Tibial artery (tissue), 4 donors: ENCODE measurements around the gene CDK8.

ENCODE experiments used
- DNase-seq, 2 donors: peaks; one replicate each; pipeline ENCODE4 v3.0.0-alpha.2; 2019
- H3K27ac ChIP-seq, 2 donors: fragments of 200-600 bp; sonication (generic) in 1 of 2; 1 replicate in 1 of 2; 2 replicates in 1 of 2; pipeline ENCODE4 v1.5.1; 2018 to 2019; ENCODE audit warnings: mild to moderate bottlenecking in 1 of 2
- H3K27me3 ChIP-seq, 2 donors: fragments of 200-600 bp; sonication (generic) in 1 of 2; one replicate each; pipeline versions ENCODE4 v1.5.1 to v1.6.0; 2016 to 2019
- H3K36me3 ChIP-seq, 3 donors: fragments of 200-600 bp; sonication (generic) in 2 of 3; one replicate each; pipeline ENCODE4 v1.5.1; 2016 to 2019; ENCODE audit warnings: mild to moderate bottlenecking in 2 of 3
- H3K4me1 ChIP-seq, 4 donors: fragments of 200-600 bp; sonication (generic) in 2 of 4; 1 replicate in 3 of 4; 2 replicates in 1 of 4; pipeline ENCODE4 v1.5.1; 2016 to 2019
- H3K4me3 ChIP-seq, 2 donors: fragments of 200-600 bp; sonication (generic) in 1 of 2; 1 replicate in 1 of 2; 2 replicates in 1 of 2; pipeline ENCODE4 v1.5.1; 2018 to 2019; ENCODE audit warnings: mild to moderate bottlenecking in 2 of 2
- H3K9me3 ChIP-seq, 3 donors: fragments of 200-600 bp; sonication (generic) in 1 of 3; one replicate each; pipeline ENCODE4 v1.5.1; 2016 to 2019
- CTCF ChIP-seq, 2 experiments: fragments of 200-600 bp in 1 of 2; fragments of 450-650 bp in 1 of 2; IDR thresholded peaks; one replicate each; pipeline ENCODE4 v1.5.1; 2017 to 2019; ENCODE audit warnings: antibody characterized with exemption in 2 of 2, mild to moderate bottlenecking in 1 of 2, moderate library complexity in 1 of 2
- intact Hi-C: fragments of 100-400 bp; cut with DNase I; formaldehyde crosslinking; loops from one replicate; pipeline ENCODE4 v1.15.0; 2023; ENCODE audit warnings: low total_unique reads

The CDK8 gene

GRCh38 chr13:26253262-26253786 is 605 bp upstream of the CDK8 start:
- Histone ChIP-seq H3K9me3 (no peaks in the 10 kb centered on the region), H3K27me3 (no peaks in the 10 kb centered on the region), H3K4me3 (peak overlapping the region; percentile 68 to 70), H3K27ac (peak overlapping the region; percentile 83), H3K36me3 (no peaks in the 10 kb centered on the region), H3K4me1 (peaks cover 0 to 18% (median 15%) of the 10 kb centered on the region in 4 donors)
- TF ChIP-seq CTCF (IDR thresholded peaks at IDR 0.05), result no peak
- no peak for DNase-seq
- intact Hi-C loops, result no loop called here

GRCh38 chr13:26254583-26255111 is 718 bp downstream of the CDK8 start:
- Histone ChIP-seq H3K27me3 (no peaks in the 10 kb centered on the region), H3K4me1 (peaks cover 0 to 18% (median 15%) of the 10 kb centered on the region in 4 donors), H3K36me3 (no peaks in the 10 kb centered on the region), H3K4me3 (peak overlapping the region; percentile 68 to 70), H3K27ac (peak overlapping the region; percentile 83), H3K9me3 (no peaks in the 10 kb centered on the region)
- peak; percentile 41 to 71 for DNase-seq
- intact Hi-C loops, result no loop called here
- TF ChIP-seq CTCF (IDR thresholded peaks at IDR 0.05), result no peak

- Histone ChIP-seq H3K27me3 (no peaks in the 10 kb centered on the region), H3K4me3 (peak overlapping the region; percentile 68 to 70), H3K27ac (peak overlapping the region; percentile 83), H3K9me3 (no peaks in the 10 kb centered on the region), H3K36me3 (no peaks in the 10 kb centered on the region), H3K4me1 (peaks cover 0 to 18% (median 15%) of the 10 kb centered on the region in 4 donors)
- no peak for TF ChIP-seq CTCF (IDR thresholded peaks at IDR 0.05)
- intact Hi-C loops, result no loop called here
- DNase-seq, result no peak
These were observed 1.2 kb downstream of the CDK8 start for GRCh38 chr13:26255115-26255514.

- Histone ChIP-seq H3K27me3 (no peaks in the 10 kb centered on the region), H3K4me3 (peak overlapping the region; percentile 68 to 70), H3K9me3 (no peaks in the 10 kb centered on the region), H3K4me1 (peaks cover 0 to 18% (median 15%) of the 10 kb centered on the region in 4 donors), H3K27ac (no peak overlapping the region), H3K36me3 (no peaks in the 10 kb centered on the region)
- no peak for TF ChIP-seq CTCF (IDR thresholded peaks at IDR 0.05)
- intact Hi-C loops, result no loop called here
- DNase-seq, result no peak
These were observed 1.9 kb downstream of the CDK8 start for GRCh38 chr13:26255691-26256277.

GRCh38 chr13:26257049-26257448 is 3.1 kb downstream of the CDK8 start:
- Histone ChIP-seq H3K36me3 (no peaks in the 10 kb centered on the region), H3K27me3 (no peaks in the 10 kb centered on the region), H3K4me1 (peaks cover 0 to 18% (median 15%) of the 10 kb centered on the region in 4 donors), H3K4me3 (no peak overlapping the region), H3K27ac (no peak overlapping the region), H3K9me3 (no peaks in the 10 kb centered on the region)
- no peak for DNase-seq
- no peak for TF ChIP-seq CTCF (IDR thresholded peaks at IDR 0.05)
- intact Hi-C loops, result no loop called here
